Dermis microvascular lymphatic vessel endothelial cell (primary cell): ENCODE data around the gene RGS17. TPM values are rescaled to one million over a fixed set of nuclear protein-coding genes. Genes with fewer than 3 reads are reported as not detected.
"Not testable (repeated sequence)": the region's sequence is repeated elsewhere in the genome, so short reads cannot be mapped to it uniquely, and the experiment has no call there.

Source experiments
- DNase-seq, 2 donors: peaks; one replicate each; pipeline versions ENCODE4 v3.0.0 to v3.0.0-alpha.2; 2010; ENCODE audit warnings: low read depth in 2 of 2
- total RNA-seq: library from RNA; depleted of rRNA; stranded (reverse); fragments of >200 nt; gene quantifications from 2 replicates; pipeline ENCODE4 v1.2.1, GENCODE V29; 2014

RGS17 gene
- total RNA-seq, 1 donor from 2014 or later: 4.1 TPM

- no peak for DNase-seq
These were observed 6.0 kb downstream of the RGS17 start for GRCh38 chr6:153125032-153125431.

DNA sequence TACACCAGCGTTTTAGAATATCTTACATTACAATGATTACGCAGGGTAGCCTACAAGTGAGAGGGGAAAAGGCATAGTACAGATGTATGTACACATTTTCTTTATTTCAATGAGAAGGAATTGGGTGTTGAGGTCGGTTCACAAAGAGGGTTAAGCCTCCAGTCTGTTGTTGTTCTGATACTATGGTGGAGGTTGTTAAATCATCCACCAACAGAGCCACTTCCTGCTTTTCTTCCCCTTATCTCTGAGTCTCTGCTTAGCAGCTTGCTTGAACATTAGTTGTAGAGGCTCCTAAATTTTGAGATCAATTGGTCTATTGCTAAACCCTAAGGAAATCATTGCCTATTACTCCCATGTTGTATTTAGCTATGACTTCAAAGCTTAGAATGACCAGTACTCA is 7.3 kb downstream of the RGS17 start:
- DNase-seq: no peak

DNA sequence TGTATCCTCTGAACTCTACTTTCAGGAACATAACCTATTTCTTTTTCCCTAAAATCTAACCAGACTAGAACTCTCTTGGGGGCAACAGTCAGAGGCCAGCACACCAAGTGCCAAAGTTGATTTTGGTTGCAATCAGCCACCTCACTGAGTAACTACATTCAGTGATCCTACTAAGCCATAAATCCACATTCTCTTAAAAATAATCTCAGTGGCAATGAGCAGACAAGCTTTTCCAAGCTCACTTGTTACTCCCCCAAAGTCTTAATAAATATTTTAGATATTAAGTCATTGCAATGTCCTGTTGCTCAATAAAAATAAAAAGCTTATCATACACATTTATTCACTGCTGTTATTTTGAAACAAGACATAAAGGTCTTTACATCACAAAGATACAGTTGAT is 9.8 kb downstream of the RGS17 start:
- DNase-seq: no peak

DNA sequence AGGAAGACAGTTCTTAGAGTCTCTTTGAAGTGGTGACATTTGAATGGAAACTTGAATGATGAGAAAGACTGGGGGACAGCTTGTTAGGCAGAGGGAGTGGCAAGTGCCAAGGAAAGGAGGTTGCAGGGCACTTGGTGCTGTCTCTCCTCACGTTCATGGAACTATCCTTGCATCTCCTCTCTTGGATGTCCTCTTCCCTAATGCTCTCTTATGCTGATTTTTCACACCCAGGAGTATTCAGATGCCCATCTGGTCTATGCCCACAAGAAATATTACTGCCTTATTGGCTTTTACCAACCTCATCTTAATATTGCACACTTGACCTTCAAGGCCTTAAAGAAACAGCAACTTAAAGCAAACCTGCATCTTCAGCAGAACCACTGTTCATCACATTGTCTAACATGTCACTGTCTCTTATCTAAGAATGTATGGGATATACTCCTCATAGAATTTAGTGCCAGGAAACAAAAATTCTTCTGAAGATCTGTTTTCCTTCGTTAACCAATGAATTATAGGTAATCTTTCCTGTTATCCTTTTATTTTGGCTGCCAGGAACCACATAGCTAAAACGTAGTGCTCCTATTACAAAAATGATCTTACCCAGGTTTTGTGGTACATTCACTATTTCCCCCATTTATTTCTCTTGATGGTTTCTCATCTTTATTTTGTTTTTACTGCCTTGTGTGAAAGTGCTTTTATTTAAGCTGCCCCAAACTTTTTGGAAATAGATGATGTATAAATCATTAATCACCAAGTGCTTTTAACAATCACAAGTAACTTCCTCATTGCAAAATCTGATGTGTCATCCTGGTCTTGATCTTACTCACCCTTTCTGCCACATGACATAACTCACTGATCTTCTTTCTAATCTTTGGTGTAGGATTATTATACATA is 12.8 kb downstream of the RGS17 start:
- DNase-seq: peak in 1 of 2 donors; percentile 49

DNA sequence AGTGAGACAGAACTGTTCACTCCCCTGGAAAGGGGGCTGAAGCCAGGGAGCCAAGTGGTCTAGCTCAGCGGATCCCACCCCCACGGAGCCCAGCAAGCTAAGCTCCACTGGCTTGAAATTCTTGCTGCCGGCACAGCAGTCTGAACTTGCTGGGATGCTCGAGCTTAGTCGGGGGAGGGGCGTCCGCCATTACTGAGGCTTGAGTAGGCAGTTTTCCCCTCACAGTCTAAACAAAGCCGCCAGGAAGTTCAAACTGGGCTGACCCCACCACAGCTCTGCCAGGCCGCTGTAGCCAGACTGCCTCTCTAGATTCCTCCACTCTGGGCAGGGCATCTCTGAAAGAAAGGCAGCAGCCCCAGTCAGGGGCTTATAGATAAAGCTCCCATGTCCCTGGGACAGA is 20.0 kb downstream of the RGS17 start:
- not testable (repeated sequence) for DNase-seq

DNA sequence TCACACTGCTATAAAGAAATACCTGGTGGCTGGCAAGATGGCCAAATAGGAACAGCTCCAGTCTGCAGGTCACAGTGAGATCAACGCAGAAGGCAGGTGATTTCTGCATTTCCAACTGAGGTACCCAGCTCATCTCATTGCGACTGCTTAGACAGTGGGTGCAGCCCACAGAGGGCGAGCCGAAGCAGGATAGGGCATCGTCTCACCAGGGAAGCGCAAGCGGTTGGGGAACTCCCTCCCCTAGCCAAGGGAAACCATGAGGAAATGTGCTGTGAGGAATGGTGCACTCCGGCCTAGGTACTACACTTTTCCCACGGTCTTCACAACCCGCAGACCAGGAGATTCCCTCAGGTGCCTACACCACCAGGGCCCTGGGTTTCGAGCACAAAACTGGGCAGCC is 20.5 kb downstream of the RGS17 start:
- not testable (repeated sequence) for DNase-seq

DNA sequence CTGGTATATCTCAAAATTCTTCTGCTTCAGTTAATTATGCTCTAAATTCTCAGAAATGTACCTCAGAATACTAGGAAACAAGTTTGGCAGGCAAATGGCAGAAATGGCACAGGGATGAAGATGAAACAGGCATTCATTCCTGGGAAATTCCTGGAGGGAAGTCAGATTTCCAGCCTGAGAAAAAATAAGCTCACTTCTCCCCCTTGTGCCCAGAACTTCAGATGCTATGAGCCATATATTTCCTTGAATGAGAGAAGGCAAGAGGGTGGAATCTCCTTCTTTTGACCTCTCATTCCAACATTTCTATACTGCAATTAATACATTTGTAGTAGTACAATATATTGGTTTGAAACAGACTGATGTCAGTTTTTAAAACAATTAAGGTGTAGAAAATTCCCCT is 22.8 kb downstream of the RGS17 start:
- DNase-seq: peak in 1 of 2 donors; percentile 60

DNA sequence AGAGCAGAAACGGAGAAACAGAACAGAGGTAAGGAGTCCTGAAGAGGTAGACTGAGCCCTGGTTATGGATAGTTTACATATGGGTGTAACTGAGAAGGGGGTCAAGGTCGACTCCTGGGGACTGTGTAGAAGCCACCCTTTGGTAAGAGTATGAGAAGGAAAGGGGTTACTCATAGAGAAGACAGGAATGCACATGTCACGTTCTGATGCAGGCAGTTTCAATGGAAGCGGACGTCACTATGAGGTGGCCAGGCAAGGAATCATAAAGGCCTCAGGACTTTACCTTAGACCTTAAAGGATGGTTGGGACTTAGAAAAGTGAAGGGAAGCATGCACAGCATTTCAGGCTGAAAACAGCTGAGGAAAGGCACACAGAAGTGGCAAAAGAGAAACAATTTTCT is 25.1 kb downstream of the RGS17 start:
- no peak for DNase-seq

DNA sequence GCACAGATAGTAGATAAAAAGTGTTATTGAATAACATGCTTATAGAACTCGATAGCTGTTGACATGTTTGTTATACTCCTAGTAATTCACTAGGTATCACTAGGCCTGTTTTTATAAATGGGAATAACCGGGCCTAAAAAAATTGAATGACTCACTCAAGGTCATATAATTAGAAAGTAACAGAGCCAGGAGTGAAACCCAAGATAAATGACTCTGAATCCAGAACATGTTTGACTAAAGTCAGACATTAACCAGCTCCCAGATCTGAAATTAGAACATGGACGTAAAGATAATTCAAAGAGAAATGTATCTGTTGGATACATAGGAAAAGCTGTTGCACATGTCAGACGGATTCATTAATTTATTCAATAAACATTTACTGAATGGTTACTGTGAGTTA is 26.9 kb downstream of the RGS17 start:
- DNase-seq: no peak

DNA sequence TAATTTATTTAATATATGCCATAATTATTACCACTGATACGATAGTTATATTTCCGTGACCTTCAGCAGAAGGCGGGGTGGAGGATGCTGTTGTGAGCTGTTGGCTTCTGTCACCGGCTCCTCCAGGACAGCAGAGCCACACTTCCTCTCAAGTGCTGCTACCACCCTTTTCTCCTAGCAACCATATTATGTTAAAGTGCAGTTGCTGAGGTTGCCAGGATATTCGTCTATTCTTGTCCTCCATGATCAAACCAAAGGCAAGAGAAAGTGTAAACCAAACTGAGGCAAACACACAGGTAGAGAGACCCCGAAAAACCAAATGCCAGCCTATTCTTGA is 27.8 kb downstream of the RGS17 start:
- DNase-seq: peak in 1 of 2 donors; percentile 19

DNA sequence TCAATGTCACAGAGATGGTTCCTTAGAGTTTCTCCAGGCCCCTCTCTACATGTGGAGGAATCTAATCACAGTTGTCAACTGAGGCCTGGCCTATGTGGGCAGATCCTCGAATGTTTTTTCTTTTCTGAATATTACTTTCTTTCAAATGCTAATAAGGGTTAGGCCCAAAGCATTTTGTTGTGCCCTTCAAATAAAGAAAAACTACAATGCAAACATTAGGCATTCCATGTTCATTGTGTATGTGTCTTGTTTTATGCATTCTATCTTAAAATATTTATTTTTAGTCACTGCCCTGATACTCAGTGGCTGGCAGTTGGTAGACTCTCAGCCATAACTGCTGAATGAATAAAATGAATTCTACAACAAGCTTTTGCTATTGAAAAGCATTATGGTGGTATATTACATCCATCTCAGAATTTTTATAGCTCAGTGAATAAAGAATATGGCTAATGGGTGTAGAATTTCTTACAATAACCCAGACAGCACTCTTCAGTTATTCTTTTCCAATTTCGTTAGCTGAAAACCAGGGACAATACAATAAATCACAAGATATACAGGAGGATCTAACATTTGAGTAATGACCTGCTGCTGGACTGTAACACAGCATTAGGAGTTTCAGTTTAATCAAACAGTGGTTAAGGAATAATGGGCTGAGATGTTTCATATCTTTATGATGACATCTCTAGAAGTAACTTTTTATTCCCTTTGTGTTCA is 28.3 kb downstream of the RGS17 start:
- no peak for DNase-seq

DNA sequence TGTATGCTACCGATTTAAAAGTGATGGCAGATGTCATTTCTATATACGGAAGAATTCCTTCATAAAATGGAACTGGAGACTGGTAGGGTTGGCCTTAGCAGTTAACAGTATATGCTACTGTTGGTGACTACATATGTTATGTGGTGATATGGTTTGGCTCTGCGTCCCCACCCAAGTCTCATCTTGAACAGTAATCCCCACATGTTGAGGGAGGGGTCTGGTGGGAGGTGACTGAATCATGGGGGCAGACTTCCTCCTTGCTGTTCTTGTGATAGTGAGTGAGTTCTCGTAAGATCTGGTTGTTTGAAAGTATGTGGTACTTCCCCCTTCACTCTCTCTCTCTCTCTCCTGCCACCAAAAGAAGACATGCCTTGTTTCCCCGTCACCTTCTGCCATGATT is 29.6 kb downstream of the RGS17 start:
- no peak for DNase-seq

DNA sequence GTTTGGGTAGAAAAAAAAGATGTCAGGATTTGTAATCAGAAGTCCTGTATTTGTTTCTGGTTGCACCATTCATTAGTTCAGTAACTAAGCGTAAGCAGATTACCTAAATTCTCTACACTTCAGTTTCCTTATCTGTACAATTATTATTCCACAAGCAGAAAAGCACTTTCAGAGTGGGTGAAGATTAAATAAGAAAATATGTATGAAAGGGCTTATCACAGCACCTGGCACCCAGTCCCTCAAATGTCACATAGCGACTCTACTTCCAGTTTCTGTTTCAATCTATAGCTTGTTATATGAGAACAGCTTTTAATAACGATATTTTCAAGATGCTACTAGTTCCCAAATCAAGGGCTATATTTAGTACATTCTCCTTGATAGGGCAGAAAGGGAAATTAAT is 31.4 kb downstream of the RGS17 start:
- DNase-seq: no peak

DNA sequence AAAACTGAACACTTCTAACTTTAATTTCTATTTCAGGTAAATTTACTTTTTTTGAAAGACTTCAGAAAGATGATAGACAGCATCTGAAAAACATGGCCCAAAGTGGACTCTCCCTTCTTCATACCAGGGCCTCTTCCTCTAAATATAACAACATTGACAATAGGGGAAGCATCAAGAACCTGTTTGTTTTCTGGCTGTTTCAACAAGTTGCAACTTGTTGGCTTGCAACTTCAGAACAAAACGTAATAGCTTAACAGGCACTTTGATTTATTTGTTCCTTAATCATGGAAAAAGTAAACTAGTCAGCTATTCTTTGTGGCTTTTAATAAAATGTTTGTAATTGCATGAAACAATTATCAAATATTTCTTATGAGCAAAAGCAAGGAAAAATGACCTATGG is 34.3 kb downstream of the RGS17 start:
- DNase-seq: no peak

GRCh38 chr6:153096031-153096430 is 35.1 kb downstream of the RGS17 start:
- no peak for DNase-seq

- peak; percentile 42 to 90 for DNase-seq
These were observed 38.7 kb downstream of the RGS17 start for GRCh38 chr6:153092082-153093013.

DNA sequence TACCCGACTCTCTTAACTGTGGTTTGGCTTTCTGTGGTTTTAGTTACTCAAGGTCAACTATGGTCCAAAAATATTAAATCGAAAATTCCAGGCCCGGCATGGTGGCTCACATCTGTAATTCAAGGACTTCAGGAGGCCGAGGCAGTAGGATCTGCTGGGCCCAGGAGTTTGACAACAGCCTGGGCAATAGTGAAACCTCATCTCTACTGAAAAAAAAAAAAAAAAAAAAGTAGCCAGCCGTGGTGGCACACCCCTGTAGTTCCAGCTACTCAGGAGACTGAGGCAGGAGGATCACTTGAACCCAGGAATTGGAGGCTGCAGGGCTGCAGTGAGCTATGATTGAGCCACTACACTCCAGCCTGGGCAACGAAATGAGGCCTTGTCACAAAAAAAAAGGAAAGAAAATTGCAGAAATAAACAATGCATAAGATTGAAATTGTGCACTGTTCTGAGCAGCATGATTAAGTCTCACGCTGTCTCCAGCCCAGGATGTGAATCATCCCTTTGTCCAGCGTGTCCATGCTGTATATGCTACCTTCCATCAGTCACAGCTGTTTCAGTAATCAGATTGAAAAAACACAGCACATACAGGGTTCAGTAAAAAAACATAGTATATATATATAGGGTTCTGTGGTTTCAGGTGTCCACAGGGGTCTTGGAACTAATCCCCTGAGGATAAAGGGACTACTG is 40.7 kb downstream of the RGS17 start:
- DNase-seq: peak; percentile 63 to 97

DNA sequence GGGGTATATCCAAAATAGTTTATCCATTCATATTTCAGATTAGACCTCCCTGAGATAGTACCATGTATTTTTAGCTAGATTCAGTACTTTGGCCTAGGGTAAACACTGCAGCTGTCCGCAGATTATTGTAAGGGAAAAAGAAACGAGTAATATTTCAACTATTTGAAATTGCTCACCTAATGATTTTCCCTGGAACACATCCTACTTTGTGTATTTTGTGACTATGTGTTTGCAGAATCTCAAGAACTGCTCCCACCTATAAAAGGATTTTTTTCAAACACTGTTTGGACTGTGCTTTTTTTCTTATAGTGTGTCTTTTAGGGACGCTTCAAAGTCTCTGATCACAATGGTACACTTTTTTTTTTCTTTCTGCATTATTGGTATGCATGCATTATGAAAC is 42.3 kb downstream of the RGS17 start:
- no peak for DNase-seq

DNA sequence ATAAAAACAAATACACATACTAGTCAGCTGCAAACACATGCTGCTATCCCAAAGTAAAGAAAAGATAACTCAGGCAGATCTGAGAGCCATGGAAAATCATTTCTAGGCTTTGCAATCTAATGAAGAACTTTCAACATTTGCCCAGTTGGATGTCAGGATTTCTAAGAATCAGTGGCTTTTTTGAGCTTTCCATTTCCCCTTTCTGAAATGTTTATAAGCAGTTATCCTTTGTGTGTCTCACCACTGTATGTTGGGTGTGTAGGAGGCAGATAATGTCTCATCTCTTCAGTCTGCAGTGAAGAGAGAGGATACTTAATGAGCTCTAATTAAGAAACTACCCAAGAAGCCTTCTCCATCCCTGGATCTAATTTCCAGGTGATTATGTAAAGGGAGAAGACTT is 43.6 kb downstream of the RGS17 start:
- DNase-seq: no peak

- DNase-seq: no peak
These were observed 44.7 kb downstream of the RGS17 start for GRCh38 chr6:153086225-153086990.

DNA sequence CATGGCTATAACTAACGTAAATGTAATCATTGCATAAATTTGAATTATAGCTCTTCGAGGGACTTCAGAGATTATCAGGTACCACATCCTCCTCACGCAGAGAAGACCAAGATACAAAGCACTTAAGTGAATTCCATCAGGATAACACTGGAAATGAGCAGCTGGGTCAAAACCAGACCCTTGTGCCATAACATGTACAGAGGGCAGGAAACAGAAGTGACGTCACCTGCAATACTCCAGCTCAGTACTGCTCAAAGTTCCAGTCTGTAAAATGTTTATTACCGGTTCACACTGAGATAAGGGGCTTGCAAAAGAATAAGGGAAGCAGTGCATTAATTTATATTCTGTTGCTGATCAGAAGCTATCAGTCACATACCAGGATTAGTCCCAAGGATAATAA is 45.8 kb downstream of the RGS17 start:
- peak in 1 of 2 donors; percentile 41 for DNase-seq
